ENCODE measurements around the gene BRI3BP. TPM values are rescaled to one million over a fixed set of nuclear protein-coding genes. Genes with fewer than 3 reads are reported as not detected.
"Not testable (repeated sequence)": the region's sequence is repeated elsewhere in the genome, so short reads cannot be mapped to it uniquely, and the experiment has no call there.

BRI3BP gene
- total and polyA plus RNA-seq, 12 donors = 1.1 to 6.2 (median 4.7) TPM

DNA sequence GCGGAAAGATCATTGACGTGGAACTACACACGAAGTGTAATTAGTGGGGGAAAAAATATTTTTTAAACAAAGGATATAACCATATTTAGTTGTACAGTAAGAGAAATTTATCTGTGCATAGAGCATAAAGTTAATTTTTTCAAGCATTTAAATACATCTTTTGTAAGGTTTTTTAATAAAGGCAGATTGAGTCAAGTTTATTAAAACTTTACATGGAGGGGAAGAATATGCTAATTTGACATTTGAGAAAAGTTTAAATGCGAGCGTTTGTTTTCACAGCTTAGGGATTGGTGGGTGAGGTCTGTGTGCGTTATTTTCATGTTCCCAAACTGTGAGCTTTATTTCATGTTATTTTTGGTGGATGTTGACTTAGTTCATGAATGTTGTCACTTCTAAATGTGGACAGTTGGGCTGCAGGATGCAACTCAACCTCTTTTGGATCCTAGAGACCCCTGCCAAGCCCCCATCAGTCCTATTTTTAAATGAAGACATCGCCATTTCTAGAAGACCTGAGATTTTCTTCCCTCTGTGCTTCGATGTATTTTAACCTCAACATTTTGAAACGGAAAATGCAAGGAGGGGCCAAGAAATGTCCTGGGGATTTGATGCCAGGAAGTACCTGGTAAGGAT, 32.3 kb downstream of the BRI3BP start:
- intact Hi-C loops (cut with DNase I) = no loop called here
- Histone ChIP-seq H3K27me3 (no peaks in the 10 kb centered on the region), H3K27ac (no peak overlapping the region), H3K4me3 (no peak overlapping the region), H3K4me1 (replicated peaks in 1 of 2) (no peaks in the 10 kb centered on the region), H3K36me3 (replicated peaks in 1 of 2) (no peaks in the 10 kb centered on the region), H3K9me3 (replicated peaks in 1 of 3) (no peaks in the 10 kb centered on the region)
- 90 to 95% (median 93%) methylated on average over 9 of the region's 9 CpGs for WGBS, 4 donors
- TF ChIP-seq, protein P1, sequence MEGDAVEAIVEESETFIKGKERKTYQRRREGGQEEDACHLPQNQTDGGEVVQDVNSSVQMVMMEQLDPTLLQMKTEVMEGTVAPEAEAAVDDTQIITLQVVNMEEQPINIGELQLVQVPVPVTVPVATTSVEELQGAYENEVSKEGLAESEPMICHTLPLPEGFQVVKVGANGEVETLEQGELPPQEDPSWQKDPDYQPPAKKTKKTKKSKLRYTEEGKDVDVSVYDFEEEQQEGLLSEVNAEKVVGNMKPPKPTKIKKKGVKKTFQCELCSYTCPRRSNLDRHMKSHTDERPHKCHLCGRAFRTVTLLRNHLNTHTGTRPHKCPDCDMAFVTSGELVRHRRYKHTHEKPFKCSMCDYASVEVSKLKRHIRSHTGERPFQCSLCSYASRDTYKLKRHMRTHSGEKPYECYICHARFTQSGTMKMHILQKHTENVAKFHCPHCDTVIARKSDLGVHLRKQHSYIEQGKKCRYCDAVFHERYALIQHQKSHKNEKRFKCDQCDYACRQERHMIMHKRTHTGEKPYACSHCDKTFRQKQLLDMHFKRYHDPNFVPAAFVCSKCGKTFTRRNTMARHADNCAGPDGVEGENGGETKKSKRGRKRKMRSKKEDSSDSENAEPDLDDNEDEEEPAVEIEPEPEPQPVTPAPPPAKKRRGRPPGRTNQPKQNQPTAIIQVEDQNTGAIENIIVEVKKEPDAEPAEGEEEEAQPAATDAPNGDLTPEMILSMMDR (IDR thresholded peaks at IDR 0.05) = no peak
- no peak for TF ChIP-seq POLR2A (IDR thresholded peaks at IDR 0.05)
- no peak for DNase-seq

DNA sequence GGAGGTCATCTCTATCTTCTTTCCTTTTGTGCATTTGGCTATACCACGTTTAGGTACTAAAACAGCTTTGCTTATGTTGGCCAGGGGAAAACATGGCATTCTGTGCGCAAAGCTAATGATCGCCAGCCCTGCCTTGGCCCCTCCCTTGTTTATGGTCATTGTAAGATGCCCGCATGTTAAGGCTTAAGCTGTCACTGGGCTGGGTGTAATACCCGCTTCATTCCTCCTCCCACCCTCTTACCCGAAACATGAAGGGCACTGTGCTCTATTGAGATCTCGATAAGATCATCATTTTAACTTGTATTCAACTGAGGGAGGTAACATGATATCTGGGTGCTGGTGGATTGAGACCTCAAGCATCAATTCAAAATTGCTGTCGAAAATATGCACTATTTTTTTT, 34.7 kb downstream of the BRI3BP start:
- TF ChIP-seq POLR2A (IDR thresholded peaks at IDR 0.05) = no peak
- TF ChIP-seq, protein P1 (IDR thresholded peaks at IDR 0.05) = no peak
- 94 to 98% (median 96%) methylated on average over 8 of the region's 8 CpGs for WGBS, 4 donors
- no peak for DNase-seq

DNA sequence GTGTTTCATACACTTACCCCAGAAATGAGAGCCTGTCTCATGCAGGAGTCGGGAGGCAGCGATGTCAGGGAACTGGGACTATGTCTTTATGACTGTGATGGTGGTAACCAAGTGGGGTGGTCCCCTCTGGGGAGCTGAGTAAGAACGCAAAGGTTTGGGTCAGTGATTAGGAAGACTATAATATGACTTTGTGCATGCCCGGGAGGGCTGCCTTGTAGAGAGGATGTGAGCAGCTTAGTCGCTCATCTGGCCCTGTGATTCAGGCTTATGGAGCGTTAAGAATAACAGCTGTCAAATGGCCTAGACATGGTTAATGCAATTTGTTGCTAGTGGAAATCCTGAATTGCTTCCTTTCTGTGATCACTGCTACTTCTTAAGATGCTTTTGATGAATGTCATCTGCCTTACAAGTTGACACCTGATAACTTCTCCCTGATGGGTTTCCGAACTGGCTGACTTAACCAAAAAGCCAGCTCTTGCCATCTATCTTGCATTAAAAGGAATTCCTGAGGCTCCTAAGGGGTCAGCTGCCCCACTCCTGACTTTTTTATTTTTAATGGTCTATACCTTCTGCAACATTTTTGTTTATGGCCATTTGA, 36.4 kb downstream of the BRI3BP start:
- WGBS, 4 donors = 85 to 95% (median 89%) methylated on average over 6 to 7 of the region's 7 CpGs
- no peaks in the 10 kb centered on the region for H3K9me3 ChIP-seq (replicated peaks in 1 of 3)
- H3K36me3 ChIP-seq (replicated peaks in 1 of 2) = no peaks in the 10 kb centered on the region
- H3K27ac ChIP-seq = no peak overlapping the region
- no peaks in the 10 kb centered on the region for H3K27me3 ChIP-seq
- no peaks in the 10 kb centered on the region for H3K4me1 ChIP-seq (replicated peaks in 1 of 2)
- TF ChIP-seq, protein P1 (IDR thresholded peaks at IDR 0.05) = no peak
- TF ChIP-seq POLR2A (IDR thresholded peaks at IDR 0.05) = no peak
- intact Hi-C loops (cut with DNase I) = no loop called here
- H3K4me3 ChIP-seq = no peak overlapping the region
- no peak for DNase-seq

More for the DNA sequence above, 34.7 kb downstream of the BRI3BP start:
- Histone ChIP-seq H3K27me3 (no peaks in the 10 kb centered on the region), H3K4me1 (replicated peaks in 1 of 2) (no peaks in the 10 kb centered on the region), H3K36me3 (replicated peaks in 1 of 2) (no peaks in the 10 kb centered on the region), H3K27ac (no peak overlapping the region), H3K9me3 (replicated peaks in 1 of 3) (no peaks in the 10 kb centered on the region), H3K4me3 (no peak overlapping the region)
- intact Hi-C loops (cut with DNase I) = no loop called here

DNA sequence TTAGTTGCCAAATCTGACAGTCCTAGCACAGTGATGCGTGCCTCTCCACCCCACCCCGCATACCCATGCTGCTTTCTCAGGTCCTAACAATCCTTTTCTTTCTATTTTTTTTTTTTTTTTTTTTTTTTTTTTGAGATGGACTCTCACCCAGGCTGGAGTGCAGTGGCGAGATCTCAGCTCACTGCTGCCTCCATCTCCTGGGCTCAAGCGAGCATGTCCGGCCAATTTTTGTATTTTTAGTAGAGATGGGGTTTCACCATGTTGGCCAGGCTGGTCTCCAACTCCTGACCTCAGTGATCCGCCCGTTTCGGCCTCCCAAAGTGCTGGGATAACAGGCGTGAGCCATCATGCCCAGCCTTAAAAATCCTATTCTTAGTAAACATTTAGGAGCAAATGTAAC, 38.0 kb downstream of the BRI3BP start:
- H3K4me1 ChIP-seq (replicated peaks in 1 of 2); DNase-seq; H3K4me3 ChIP-seq; H3K27ac ChIP-seq; intact Hi-C loops (cut with DNase I); H3K9me3 ChIP-seq (replicated peaks in 1 of 3); H3K27me3 ChIP-seq; H3K36me3 ChIP-seq (replicated peaks in 1 of 2): not testable (repeated sequence)
- 82 to 88% (median 87%) methylated on average over 9 of the region's 9 CpGs for WGBS, 4 donors
